HG03196 (cell line): ENCODE measurements around the gene RB1.

Experiments
- ATAC-seq: cut with Tn5 transposase; IDR thresholded peaks from one replicate; pipeline ENCODE4 v1.9.1; 2021; ENCODE audit not compliant: unreplicated experiment

The RB1 gene

GRCh38 chr13:48526286-48526685, 222.7 kb downstream of the RB1 start:
- ATAC-seq, result no peak

GRCh38 chr13:48527955-48528354, 224.4 kb downstream of the RB1 start:
- no peak for ATAC-seq

- no peak for ATAC-seq
These were observed 225.2 kb downstream of the RB1 start for GRCh38 chr13:48528720-48529119.

- ATAC-seq, result no peak
These were observed 227.3 kb downstream of the RB1 start for GRCh38 chr13:48530833-48531232.
